Eye (tissue), 1 donor: ENCODE data around the gene GPX2.

Source experiments
- DNase-seq: peaks from one replicate; pipeline ENCODE4 v3.0.0-alpha.2; 2015

GPX2 gene

DNA sequence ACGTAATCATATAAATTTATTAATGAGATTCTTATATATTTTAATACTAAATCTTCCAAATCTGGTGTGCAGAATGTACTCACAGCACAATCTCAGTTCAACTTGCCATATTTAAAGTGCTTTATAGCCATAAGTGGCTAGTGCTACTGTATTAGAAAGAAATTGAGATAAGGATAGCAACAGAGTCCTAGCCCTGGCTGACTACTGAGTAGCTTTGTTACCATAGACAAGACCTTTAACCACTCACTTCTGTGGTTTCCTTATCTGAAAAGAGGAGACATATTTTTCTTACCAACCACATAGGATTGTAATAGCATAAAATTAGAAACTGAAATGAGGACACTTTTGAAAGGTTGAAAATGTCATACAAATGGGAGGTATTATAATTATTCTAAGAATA, 30.3 kb downstream of the GPX2 start:
- DNase-seq = no peak

GRCh38 chr14:64910847-64911495, 31.6 kb downstream of the GPX2 start:
- DNase-seq = peak; percentile 29

- no peak for DNase-seq
Observed at GRCh38 chr14:64906022-64906421, 36.5 kb downstream of the GPX2 start.

DNA sequence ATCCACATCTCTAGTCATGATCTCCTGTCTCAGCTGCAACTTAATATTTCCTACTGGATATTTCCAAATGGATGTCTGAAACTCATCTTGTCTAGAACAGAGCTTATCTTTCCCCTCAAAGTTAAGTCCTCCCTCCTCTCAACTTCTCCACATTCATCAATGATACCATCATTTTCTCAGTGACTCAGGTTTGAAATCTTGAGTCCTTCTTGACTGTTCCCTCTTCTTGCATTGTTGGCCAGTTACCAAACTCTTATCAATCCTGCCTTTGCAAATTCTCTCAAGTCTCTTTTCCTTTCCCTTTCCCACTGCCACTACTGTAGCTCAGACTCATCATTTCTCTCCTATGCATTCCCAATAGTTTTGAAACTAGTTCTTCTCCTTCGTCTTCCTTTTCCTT, 42.6 kb downstream of the GPX2 start:
- no peak for DNase-seq

GRCh38 chr14:64891839-64892375, 50.6 kb downstream of the GPX2 start:
- peak; percentile 84 for DNase-seq

GRCh38 chr14:64891173-64891838, 51.2 kb downstream of the GPX2 start:
- DNase-seq = no peak

- DNase-seq = no peak
Observed at GRCh38 chr14:64889352-64889751, 53.2 kb downstream of the GPX2 start.
